Endothelial cell of umbilical vein (primary cell): Measurements from ENCODE around the gene CTF1. TPM values are rescaled to one million over a fixed set of nuclear protein-coding genes. Genes with fewer than 3 reads are reported as not detected.

ENCODE experiments used
- BruUV-seq: library from RNA; stranded (reverse); fragments of 400-500 nt; replicated peaks from 2 replicates; lab custom pipeline; 2021; lab: Mats Ljungman, UMichigan
- CTCF ChIA-PET: fragments of 300-600, 350-600 bp; sonication (Branson Sonifier 250); formaldehyde crosslinking; loops from one replicate; lab custom pipeline; 2021; ENCODE audit warnings: antibody characterized with exemption, inconsistent platforms; lab: Charles Lee
- POLR2A ChIA-PET: fragments of 300-600, 350-600 bp; sonication (Branson Sonifier 250); formaldehyde crosslinking; loops from one replicate; lab custom pipeline; 2021; ENCODE audit warnings: antibody characterized with exemption, inconsistent platforms; lab: Charles Lee
- DNase-seq: peaks from one replicate; pipeline ENCODE4 v3.0.0-alpha.2; 2011; ENCODE audit warnings: low read depth, low spot score
- FAIRE-seq: peaks from 2 replicates; lab custom pipeline; 2011; peaks lifted over from hg19 to GRCh38; lab: Jason Lieb, UNC
- H2AFZ ChIP-seq: 2 replicates; pipeline ENCODE4 v1.6.0; 2012; ENCODE audit warnings: low read depth, low read length, control low read depth, inconsistent platforms
- H3K27ac ChIP-seq: 2 replicates; pipeline ENCODE4 v1.5.1; 2011; ENCODE audit warnings: low read depth, mild to moderate bottlenecking, control low read depth, low read length, moderate library complexity; ENCODE audit not compliant: insufficient read depth
- H3K27me3 ChIP-seq, 2 experiments: 2 replicates each; pipeline versions ENCODE4 v1.6.0 to v1.6.1; 2011; ENCODE audit warnings: low read length in 2 of 2, mixed read lengths in 1 of 2; ENCODE audit not compliant: control insufficient read depth in 2 of 2, insufficient read depth in 2 of 2
- H3K36me3 ChIP-seq, 2 experiments: 2 replicates in 1 of 2; 3 replicates in 1 of 2; pipeline ENCODE4 v1.5.1; 2011; ENCODE audit warnings: low read length in 2 of 2, mild to moderate bottlenecking in 1 of 2, moderate library complexity in 1 of 2; ENCODE audit not compliant: control insufficient read depth in 2 of 2, insufficient read depth in 2 of 2; ENCODE audit errors: extremely low read depth in 1 of 2
- H3K4me1 ChIP-seq: 3 replicates; pipeline ENCODE4 v1.5.1; 2011; ENCODE audit warnings: mild to moderate bottlenecking, low read length; ENCODE audit not compliant: control insufficient read depth, insufficient read depth; ENCODE audit errors: extremely low read depth
- H3K4me2 ChIP-seq: 2 replicates; pipeline ENCODE4 v1.6.1; 2011; ENCODE audit warnings: low read length, control low read depth, mixed read lengths; ENCODE audit not compliant: insufficient read depth
- H3K4me3 ChIP-seq, 3 experiments: fragments of 200-600 bp in 1 of 3; sonication (generic), shearing (Covaris generic) in 1 of 3; replicated peaks in 1 of 3; 2 replicates each; pipeline ENCODE4 v1.5.1; 2011 to 2016; ENCODE audit warnings: control low read depth in 3 of 3, low read length in 3 of 3, mild to moderate bottlenecking in 2 of 3, inconsistent platforms in 1 of 3, low read depth in 1 of 3, moderate library complexity in 1 of 3; ENCODE audit not compliant: insufficient read depth in 1 of 3
- H3K79me2 ChIP-seq: 2 replicates; pipeline ENCODE4 v1.6.0; 2012; ENCODE audit warnings: low read length, inconsistent platforms; ENCODE audit not compliant: control insufficient read depth, insufficient read depth
- H3K9ac ChIP-seq: replicated peaks from 2 replicates; pipeline ENCODE3; 2011; ENCODE audit warnings: low read length, control low read depth; ENCODE audit not compliant: insufficient read depth; ENCODE audit errors: extremely low read depth
- H3K9me1 ChIP-seq: replicated peaks from 3 replicates; pipeline ENCODE4 v1.6.0; 2011; ENCODE audit warnings: mild to moderate bottlenecking, low read length; ENCODE audit not compliant: control insufficient read depth, insufficient read depth; ENCODE audit errors: extremely low read depth
- H3K9me3 ChIP-seq: replicated peaks from 2 replicates; pipeline ENCODE4 v1.5.1; 2012; ENCODE audit warnings: low read length, inconsistent platforms; ENCODE audit not compliant: control insufficient read depth, insufficient read depth
- H4K20me1 ChIP-seq: replicated peaks from 2 replicates; pipeline ENCODE3; 2011; ENCODE audit warnings: mild to moderate bottlenecking, low read length; ENCODE audit not compliant: control insufficient read depth, insufficient read depth; ENCODE audit errors: extremely low read depth
- FOS ChIP-seq: IDR thresholded peaks from 2 replicates; pipeline ENCODE4 v1.6.1; 2011; ENCODE audit warnings: mild to moderate bottlenecking, low read length, moderate library complexity, borderline replicate concordance; ENCODE audit not compliant: insufficient read depth
- MYC ChIP-seq: IDR thresholded peaks from one replicate; pipeline ENCODE4 v1.6.1; 2011; ENCODE audit warnings: mild to moderate bottlenecking, low read depth, low read length
- POLR2A ChIP-seq: IDR thresholded peaks from 2 replicates; pipeline ENCODE4 v1.6.1; 2012; ENCODE audit warnings: low read depth, mild to moderate bottlenecking, control low read depth, low read length
- POLR2AphosphoS5 ChIP-seq: IDR thresholded peaks from 2 replicates; pipeline ENCODE4 v1.6.1; 2012; ENCODE audit warnings: low read depth, mild to moderate bottlenecking, control low read depth, low read length, moderate library complexity; ENCODE audit not compliant: insufficient read depth
- dilution Hi-C: fragments of 300-500 bp; cut with MboI; formaldehyde crosslinking; loops from one replicate; pipeline ENCODE4 v1.15.0; 2019; ENCODE audit warnings: low sequenced_read_pairs; ENCODE audit not compliant: extremely low pct_ligation_motif_present
- intact Hi-C: fragments of 100-400 bp; cut with micrococcal nuclease; formaldehyde crosslinking; loops from one replicate; pipeline ENCODE4 v1.10.0; 2022
- polyA plus RNA-seq, 4 experiments: library from polyadenylated mRNA; depleted of rRNA in 3 of 4; stranded (reverse) in 3 of 4; unstranded in 1 of 4; fragments of >200 nt; gene quantifications; 2 replicates each; pipeline versions ENCODE4 v1.2.1 to v1.2.3, GENCODE V29; 2011 to 2012; ENCODE audit warnings: missing spikeins in 1 of 4
- total RNA-seq: library from RNA; stranded (reverse); gene quantifications from 2 replicates; pipeline ENCODE4 v1.2.3, GENCODE V29; 2021
- TF ChIP-seq, protein P1 (sequence below): IDR thresholded peaks from 2 replicates; pipeline ENCODE4 v1.6.1; 2011; ENCODE audit not compliant: insufficient read depth, insufficient read length

The CTF1 gene
- total and polyA plus RNA-seq, 2 donors (not counting 3 experiments of a cell fraction or from before 2014, with no cell fraction given) = 1.5 to 4.7 TPM

- POLR2A ChIA-PET = no interaction called here
- H3K27me3 ChIP-seq = no peaks in the 10 kb centered on the region
- intact Hi-C loops (no loop called here), dilution Hi-C loops (no loop called here)
- no peak overlapping the region for H3K4me3 ChIP-seq
- FAIRE-seq = no peak
- no peak overlapping the region for H3K27ac ChIP-seq
- peaks cover 16% of the 10 kb centered on the region for H3K4me1 ChIP-seq
- CTCF ChIA-PET = no interaction called here
- H3K9me1 ChIP-seq = no peaks in the 10 kb centered on the region
- no peak for TF ChIP-seq MYC
- no peak for TF ChIP-seq POLR2A
- no peak for TF ChIP-seq FOS
- no peak for TF ChIP-seq POLR2AphosphoS5
- TF ChIP-seq, protein P1, sequence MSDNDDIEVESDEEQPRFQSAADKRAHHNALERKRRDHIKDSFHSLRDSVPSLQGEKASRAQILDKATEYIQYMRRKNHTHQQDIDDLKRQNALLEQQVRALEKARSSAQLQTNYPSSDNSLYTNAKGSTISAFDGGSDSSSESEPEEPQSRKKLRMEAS = no peak
- H3K9ac ChIP-seq = no peak overlapping the region
- H4K20me1 ChIP-seq = no peaks in the 10 kb centered on the region
- H3K4me2 ChIP-seq = no peak overlapping the region
- H3K79me2 ChIP-seq = no peaks in the 10 kb centered on the region
- H2AFZ ChIP-seq = no peak overlapping the region
- TSS peak; percentile 7 for BruUV-seq
- no peak for DNase-seq
- peaks cover 4 to 22% of the 10 kb centered on the region in 2 experiments for H3K36me3 ChIP-seq
- H3K9me3 ChIP-seq = no peaks in the 10 kb centered on the region
Observed at GRCh38 chr16:30946671-30947540, 50.5 kb downstream of the CTF1 start.

- no peak for FAIRE-seq
- H3K79me2 ChIP-seq = no peaks in the 10 kb centered on the region
- peaks cover 14% of the 10 kb centered on the region for H3K4me1 ChIP-seq
- intact Hi-C loops (no loop called here), dilution Hi-C loops (no loop called here)
- no peaks in the 10 kb centered on the region for H3K9me1 ChIP-seq
- no TSS peak for BruUV-seq
- H3K9ac ChIP-seq = no peak overlapping the region
- peaks cover 4 to 19% of the 10 kb centered on the region in 2 experiments for H3K36me3 ChIP-seq
- H3K4me3 ChIP-seq = no peak overlapping the region
- no peak for TF ChIP-seq MYC
- H3K27ac ChIP-seq = no peak overlapping the region
- POLR2A ChIA-PET = no interaction called here
- no peak overlapping the region for H2AFZ ChIP-seq
- CTCF ChIA-PET = no interaction called here
- no peak overlapping the region for H3K4me2 ChIP-seq
- no peaks in the 10 kb centered on the region for H3K27me3 ChIP-seq
- DNase-seq = no peak
- no peaks in the 10 kb centered on the region for H4K20me1 ChIP-seq
- H3K9me3 ChIP-seq = no peaks in the 10 kb centered on the region
Observed at GRCh38 chr16:30947541-30947858, 51.1 kb downstream of the CTF1 start.
